Hepatocyte (in vitro differentiated cells): ENCODE results near the gene FTCD. TPM values are rescaled to one million over a fixed set of nuclear protein-coding genes. Genes with fewer than 3 reads are reported as not detected.

Experiments
- DNase-seq: peaks from one replicate; pipeline ENCODE4 v3.0.0-alpha.2; 2016; ENCODE audit warnings: low spot score
- H2AFZ ChIP-seq: fragments of 200-600 bp; sonication (generic); 2 replicates; pipeline ENCODE4 v1.6.0; 2016; ENCODE audit warnings: antibody characterized with exemption, mild to moderate bottlenecking
- H3K27ac ChIP-seq: fragments of 200-600 bp; sonication (generic); 2 replicates; pipeline ENCODE4 v1.5.1; 2016; ENCODE audit warnings: mild to moderate bottlenecking
- H3K27me3 ChIP-seq: fragments of 200-600 bp; sonication (generic); 2 replicates; pipeline ENCODE4 v1.6.1; 2016
- H3K36me3 ChIP-seq: fragments of 200-600 bp; sonication (generic); replicated peaks from 2 replicates; pipeline ENCODE4 v1.5.1; 2016; ENCODE audit warnings: low read depth; ENCODE audit not compliant: insufficient read depth
- H3K4me1 ChIP-seq: fragments of 200-600 bp; sonication (generic); 2 replicates; pipeline ENCODE4 v1.5.1; 2016; ENCODE audit warnings: mild to moderate bottlenecking, moderate library complexity; ENCODE audit not compliant: insufficient read depth
- H3K4me2 ChIP-seq: fragments of 200-600 bp; sonication (generic); 2 replicates; pipeline ENCODE4 v1.6.0; 2016
- H3K4me3 ChIP-seq: fragments of 200-600 bp; sonication (generic); 2 replicates; pipeline ENCODE4 v1.5.1; 2016; ENCODE audit warnings: mild to moderate bottlenecking
- H3K79me2 ChIP-seq: fragments of 200-600 bp; sonication (generic); 2 replicates; pipeline ENCODE4 v1.6.0; 2017; ENCODE audit warnings: mild to moderate bottlenecking
- H3K9me2 ChIP-seq: fragments of 200-600 bp; sonication (generic); replicated peaks from 2 replicates; pipeline ENCODE4 v1.6.0; 2017; ENCODE audit warnings: mild to moderate bottlenecking; ENCODE audit not compliant: insufficient read depth
- H3K9me3 ChIP-seq: fragments of 200-600 bp; sonication (generic); 2 replicates; pipeline ENCODE4 v1.5.1; 2016; ENCODE audit warnings: low read depth, mild to moderate bottlenecking
- H4K20me1 ChIP-seq: fragments of 200-600 bp; sonication (generic); 2 replicates; pipeline ENCODE4 v1.6.0; 2016; ENCODE audit warnings: mild to moderate bottlenecking; ENCODE audit not compliant: insufficient read depth, poor library complexity, severe bottlenecking
- CTCF ChIP-seq: fragments of 200-600 bp; sonication (generic); IDR thresholded peaks from 2 replicates; pipeline ENCODE4 v1.5.1; 2016; ENCODE audit warnings: antibody characterized with exemption, mild to moderate bottlenecking; ENCODE audit not compliant: poor library complexity
- EZH2 ChIP-seq: fragments of 200-600 bp; sonication (generic); IDR thresholded peaks from 2 replicates; pipeline ENCODE4 v1.6.1; 2016; ENCODE audit warnings: antibody characterized with exemption, mild to moderate bottlenecking, borderline replicate concordance
- EZH2phosphoT487 ChIP-seq: fragments of 200-600 bp; sonication (generic); IDR thresholded peaks from one replicate; pipeline ENCODE4 v1.6.1; 2018; ENCODE audit warnings: antibody characterized with exemption, mild to moderate bottlenecking, low read depth, moderate library complexity; ENCODE audit not compliant: unreplicated experiment, severe bottlenecking
- WGBS: methylation state at CpG from one replicate; pipeline ENCODE4 v1.1.6; 2016; ENCODE audit warnings: low lambda C conversion rate; ENCODE audit errors: missing lambda C conversion rate; 5-methylcytosine and 5-hydroxymethylcytosine counted together
- polyA plus RNA-seq: library from polyadenylated mRNA; unstranded; fragments of >200 nt; fragmentation: Nextera tagmentation; extraction: Ambion mirVana; gene quantifications from 2 replicates; pipeline ENCODE4 v1.2.1, GENCODE V29; 2016
- total RNA-seq: library from RNA; depleted of rRNA; stranded (reverse); fragments of >200 nt; gene quantifications from 2 replicates; pipeline ENCODE4 v1.2.3, GENCODE V29; 2014

FTCD gene
- total and polyA plus RNA-seq, 2 experiments from 2014 or later, result 27.5 to 76.8 TPM

GRCh38 chr21:46111857-46112724 is 43.3 kb downstream of the FTCD start:
- Histone ChIP-seq H3K4me3 (no peak overlapping the region), H3K79me2 (peaks cover 45% of the 10 kb centered on the region), H2AFZ (no peak overlapping the region), H3K4me1 (no peaks in the 10 kb centered on the region), H3K9me2 (no peaks in the 10 kb centered on the region), H3K4me2 (no peak overlapping the region), H4K20me1 (peaks cover 13% of the 10 kb centered on the region), H3K27me3 (no peaks in the 10 kb centered on the region), H3K27ac (no peak overlapping the region), H3K9me3 (no peaks in the 10 kb centered on the region), H3K36me3 (no peaks in the 10 kb centered on the region)
- WGBS, result 97% methylated on average over 64 of the region's 69 CpGs
- TF ChIP-seq EZH2phosphoT487 (no peak), EZH2 (no peak), CTCF (no peak)
- no peak for DNase-seq

GRCh38 chr21:46111193-46111571 is 44.2 kb downstream of the FTCD start:
- Histone ChIP-seq H3K36me3 (no peaks in the 10 kb centered on the region), H4K20me1 (peaks cover 13% of the 10 kb centered on the region), H3K4me3 (no peak overlapping the region), H2AFZ (no peak overlapping the region), H3K27ac (no peak overlapping the region), H3K4me2 (no peak overlapping the region), H3K79me2 (peaks cover 54% of the 10 kb centered on the region), H3K27me3 (no peaks in the 10 kb centered on the region), H3K4me1 (no peaks in the 10 kb centered on the region), H3K9me2 (no peaks in the 10 kb centered on the region), H3K9me3 (no peaks in the 10 kb centered on the region)
- TF ChIP-seq EZH2phosphoT487, result no peak
- TF ChIP-seq EZH2, result no peak
- TF ChIP-seq CTCF, result no peak
- WGBS, result 99% methylated on average over 8 of the region's 12 CpGs
- DNase-seq, result no peak

GRCh38 chr21:46110499-46111192 is 44.7 kb downstream of the FTCD start:
- no peak overlapping the region for H2AFZ ChIP-seq
- H4K20me1 ChIP-seq, result peaks cover 13% of the 10 kb centered on the region
- 79% methylated on average over 19 of the region's 20 CpGs for WGBS
- no peaks in the 10 kb centered on the region for H3K9me2 ChIP-seq
- DNase-seq, result peak; percentile 6
- no peak overlapping the region for H3K4me2 ChIP-seq
- H3K27ac ChIP-seq, result no peak overlapping the region
- H3K4me3 ChIP-seq, result no peak overlapping the region
- no peak for TF ChIP-seq CTCF
- H3K9me3 ChIP-seq, result no peaks in the 10 kb centered on the region
- H3K27me3 ChIP-seq, result no peaks in the 10 kb centered on the region
- no peaks in the 10 kb centered on the region for H3K4me1 ChIP-seq
- no peaks in the 10 kb centered on the region for H3K36me3 ChIP-seq
- H3K79me2 ChIP-seq, result peaks cover 59% of the 10 kb centered on the region
